Spleen (tissue), 11 donors: ENCODE measurements around the gene EMC1. TPM values are rescaled to one million over a fixed set of nuclear protein-coding genes. Genes with fewer than 3 reads are reported as not detected.

ENCODE experiments used
- DNase-seq: peaks from one replicate; pipeline ENCODE4 v3.0.0-alpha.2; 2020
- H3K27ac ChIP-seq, 8 donors: fragments of 200-600 bp; sonication (generic) in 7 of 8; 1 replicate in 4 of 8; 2 replicates in 4 of 8; pipeline versions ENCODE4 v1.5.0 to v1.8.0; 2016 to 2021; ENCODE audit warnings: inconsistent platforms in 4 of 8, mild to moderate bottlenecking in 4 of 8, moderate library complexity in 1 of 8
- H3K27me3 ChIP-seq, 7 donors: fragments of 200-600 bp; sonication (generic) in 6 of 7; replicated peaks in 1 of 7; 1 replicate in 4 of 7; 2 replicates in 3 of 7; pipeline versions ENCODE4 v1.5.0 to v1.8.0; 2016 to 2021; ENCODE audit warnings: inconsistent platforms in 3 of 7, mild to moderate bottlenecking in 1 of 7
- H3K36me3 ChIP-seq, 6 donors: fragments of 200-600 bp; sonication (generic) in 5 of 6; 1 replicate in 4 of 6; 2 replicates in 2 of 6; pipeline versions ENCODE4 v1.5.0 to v1.8.0; 2016 to 2021; ENCODE audit warnings: inconsistent platforms in 2 of 6
- H3K4me1 ChIP-seq, 6 donors: fragments of 200-600 bp; sonication (generic) in 5 of 6; 1 replicate in 3 of 6; 2 replicates in 3 of 6; pipeline versions ENCODE4 v1.5.0 to v1.8.0; 2016 to 2021; ENCODE audit warnings: inconsistent platforms in 3 of 6
- H3K4me3 ChIP-seq, 8 donors: fragments of 200-600 bp; sonication (generic) in 7 of 8; 1 replicate in 4 of 8; 2 replicates in 4 of 8; pipeline versions ENCODE4 v1.5.0 to v1.8.0; 2016 to 2021; ENCODE audit warnings: inconsistent platforms in 4 of 8, mild to moderate bottlenecking in 4 of 8, moderate library complexity in 2 of 8
- H3K9me3 ChIP-seq, 8 donors: fragments of 200-600 bp; sonication (generic) in 7 of 8; 1 replicate in 4 of 8; 2 replicates in 4 of 8; pipeline versions ENCODE4 v1.5.0 to v1.8.0; 2016 to 2021; ENCODE audit warnings: inconsistent platforms in 4 of 8
- POLR2A ChIP-seq, 3 donors: fragments of 450-650 bp; IDR thresholded peaks; one replicate each; pipeline ENCODE4 v1.5.1; 2017; ENCODE audit warnings: antibody characterized with exemption in 3 of 3, mild to moderate bottlenecking in 1 of 3
- POLR2AphosphoS5 ChIP-seq, 3 donors: sonication (generic); formaldehyde crosslinking; IDR thresholded peaks; one replicate each; pipeline ENCODE4 v1.5.1; 2017; ENCODE audit warnings: antibody characterized with exemption in 3 of 3
- WGBS, 5 donors: extraction: QIAGEN DNeasy Blood & Tissue Kit in 3 of 5; methylation state at CpG; one replicate each; pipeline versions ENCODE4 v1.1.5 to v1.1.7; 2013 to 2018; 5-methylcytosine and 5-hydroxymethylcytosine counted together
- intact Hi-C: fragments of 100-400 bp; cut with DNase I; formaldehyde crosslinking; loops from one replicate; pipeline ENCODE4 v1.15.0; 2023; ENCODE audit warnings: low total_unique reads
- polyA plus RNA-seq, 3 donors: library from polyadenylated mRNA; stranded (reverse); fragments of 200-250 nt; gene quantifications; one replicate each; pipeline ENCODE4 v1.2.1, GENCODE V29; 2013
- total RNA-seq, 7 donors: library from RNA; depleted of rRNA in 3 of 7; stranded (reverse); fragments of >200 nt in 3 of 7; fragmentation: NEBNext Ultra II Directional in 4 of 7; extraction: Animal tissue kit (Norgen Biotek cat#: 25700) in 4 of 7; gene quantifications; one replicate each; pipeline versions ENCODE4 v1.1.0 to v1.2.1, GENCODE V29; 2016 to 2021
- TF ChIP-seq, protein P1 (sequence below), 11 experiments: fragments of 200-600 bp in 7 of 11; fragments of 450-650 bp in 4 of 11; sonication (generic) in 4 of 11; IDR thresholded peaks in 8 of 11; conservative IDR thresholded peaks in 3 of 11; 1 replicate in 7 of 11; 2 replicates in 4 of 11; pipeline versions ENCODE4 v1.4.0 to v1.8.0; 2016 to 2021; ENCODE audit warnings: antibody characterized with exemption in 11 of 11, inconsistent platforms in 4 of 11, mild to moderate bottlenecking in 1 of 11
- donor health status: healthy with polysubstance abuse.
- donor health status: DM: no; HTN: no; CAD: no; lungs with moderate emphysema.
- donor health status: DM: no; HTN: no; CAD: no.
- donor health status: Bipolar disorder and iron deficiency.
- donor health status: healthy.
- donor health status: DM: no; HTN: no; CAD: no.
- donor health status: DM: yes; HTN: yes; CAD: no.

The EMC1 gene
- total and polyA plus RNA-seq, 10 donors, result 5.1 to 45.6 (median 28.6) TPM

DNA sequence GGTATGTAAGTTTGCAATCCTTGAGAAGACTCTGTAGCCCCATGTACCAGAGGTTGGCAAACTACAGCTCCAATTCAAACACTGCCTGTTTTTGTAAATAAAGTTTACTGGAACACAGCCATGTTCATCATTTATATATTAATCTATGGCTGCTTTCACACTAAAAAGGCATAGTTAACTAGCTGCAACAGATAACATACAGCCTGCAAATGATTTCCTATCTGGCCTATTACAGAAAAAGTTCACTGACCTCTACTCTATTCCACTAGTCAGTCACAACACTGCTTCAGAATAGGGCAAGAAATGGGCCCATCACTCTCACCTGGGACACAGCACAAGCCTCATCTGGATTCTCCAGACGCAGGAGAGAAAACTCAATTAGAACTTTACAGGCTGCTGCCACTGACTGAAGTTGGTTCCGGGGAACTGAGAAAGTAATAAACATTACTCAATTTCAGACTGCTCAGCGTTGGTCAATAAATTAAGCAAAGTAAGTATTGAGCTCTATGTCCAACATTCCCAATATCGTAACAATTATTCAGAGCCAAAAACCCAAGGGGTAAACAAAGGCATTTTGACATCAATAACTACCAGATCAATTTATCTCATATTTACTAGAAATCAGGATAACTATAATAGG is 51.9 kb downstream of the EMC1 start:
- Histone ChIP-seq H3K27ac (no peak overlapping the region), H3K4me3 (no peak overlapping the region), H3K27me3 (no peaks in the 10 kb centered on the region), H3K36me3 (peaks cover 22 to 85% (median 62%) of the 10 kb centered on the region in 6 donors), H3K9me3 (no peaks in the 10 kb centered on the region), H3K4me1 (peaks cover 0 to 41% (median 17%) of the 10 kb centered on the region in 6 donors)
- WGBS, 5 donors, result 90 to 97% (median 95%) methylated on average over 4 of the region's 4 CpGs
- intact Hi-C loops, result no loop called here
- no peak for DNase-seq
- TF ChIP-seq POLR2A (IDR thresholded peaks at IDR 0.05), result no peak
- TF ChIP-seq, protein P1, sequence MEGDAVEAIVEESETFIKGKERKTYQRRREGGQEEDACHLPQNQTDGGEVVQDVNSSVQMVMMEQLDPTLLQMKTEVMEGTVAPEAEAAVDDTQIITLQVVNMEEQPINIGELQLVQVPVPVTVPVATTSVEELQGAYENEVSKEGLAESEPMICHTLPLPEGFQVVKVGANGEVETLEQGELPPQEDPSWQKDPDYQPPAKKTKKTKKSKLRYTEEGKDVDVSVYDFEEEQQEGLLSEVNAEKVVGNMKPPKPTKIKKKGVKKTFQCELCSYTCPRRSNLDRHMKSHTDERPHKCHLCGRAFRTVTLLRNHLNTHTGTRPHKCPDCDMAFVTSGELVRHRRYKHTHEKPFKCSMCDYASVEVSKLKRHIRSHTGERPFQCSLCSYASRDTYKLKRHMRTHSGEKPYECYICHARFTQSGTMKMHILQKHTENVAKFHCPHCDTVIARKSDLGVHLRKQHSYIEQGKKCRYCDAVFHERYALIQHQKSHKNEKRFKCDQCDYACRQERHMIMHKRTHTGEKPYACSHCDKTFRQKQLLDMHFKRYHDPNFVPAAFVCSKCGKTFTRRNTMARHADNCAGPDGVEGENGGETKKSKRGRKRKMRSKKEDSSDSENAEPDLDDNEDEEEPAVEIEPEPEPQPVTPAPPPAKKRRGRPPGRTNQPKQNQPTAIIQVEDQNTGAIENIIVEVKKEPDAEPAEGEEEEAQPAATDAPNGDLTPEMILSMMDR (IDR thresholded peaks at IDR 0.05 in 8 of 11, conservative IDR thresholded peaks at IDR 0.05 in 3 of 11), result no peak
- TF ChIP-seq POLR2AphosphoS5 (IDR thresholded peaks at IDR 0.05), result no peak

DNA sequence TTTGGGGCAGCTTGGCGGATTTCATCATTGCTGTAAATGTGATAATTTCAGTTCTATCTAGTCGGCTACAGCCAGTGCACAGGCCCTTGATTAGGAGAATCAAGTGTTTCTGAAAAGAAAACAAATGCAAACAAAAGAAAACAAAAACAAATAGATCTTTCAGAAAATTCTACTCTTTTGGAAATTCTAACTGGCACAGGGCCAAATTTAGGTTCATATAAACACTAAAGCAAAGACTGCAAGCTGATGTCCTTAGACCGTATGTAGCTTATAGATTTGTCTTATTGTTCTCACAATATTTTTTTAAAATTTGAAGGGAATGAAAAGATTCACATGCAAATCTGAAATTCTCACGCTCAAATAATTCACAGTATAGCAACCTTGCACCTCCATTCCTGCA is 52.5 kb downstream of the EMC1 start:
- Histone ChIP-seq H3K27ac (no peak overlapping the region), H3K27me3 (no peaks in the 10 kb centered on the region), H3K4me1 (peaks cover 0 to 34% (median 12%) of the 10 kb centered on the region in 6 donors), H3K9me3 (no peaks in the 10 kb centered on the region), H3K4me3 (no peak overlapping the region), H3K36me3 (peaks cover 22 to 92% (median 68%) of the 10 kb centered on the region in 6 donors)
- DNase-seq, result no peak
- intact Hi-C loops, result no loop called here
- WGBS, 5 donors, result 91 to 96% (median 93%) methylated on average over 4 of the region's 4 CpGs
- TF ChIP-seq POLR2AphosphoS5 (IDR thresholded peaks at IDR 0.05), result no peak
- TF ChIP-seq, protein P1 (IDR thresholded peaks at IDR 0.05 in 8 of 11, conservative IDR thresholded peaks at IDR 0.05 in 3 of 11), result no peak
- no peak for TF ChIP-seq POLR2A (IDR thresholded peaks at IDR 0.05)

DNA sequence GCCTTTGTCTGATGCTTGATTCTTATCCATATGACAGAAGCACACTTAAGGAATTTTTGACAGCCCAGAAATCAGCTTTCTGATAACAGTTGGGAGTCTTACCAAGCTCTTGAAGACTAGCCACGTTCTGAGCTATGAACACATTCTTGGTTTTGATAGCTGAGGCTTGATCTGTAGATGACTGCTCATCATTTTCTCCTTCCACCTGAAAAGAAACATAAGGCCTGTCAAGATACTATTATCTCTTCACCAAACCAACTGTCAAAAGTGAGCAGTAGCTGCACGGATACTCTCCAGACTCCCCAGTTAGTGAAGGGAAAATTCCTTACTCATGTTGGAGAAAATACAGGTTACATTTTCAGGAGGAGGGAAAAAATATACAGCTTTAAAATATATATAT is 53.5 kb downstream of the EMC1 start:
- Histone ChIP-seq H3K9me3 (no peaks in the 10 kb centered on the region), H3K36me3 (peaks cover 22 to 95% (median 78%) of the 10 kb centered on the region in 6 donors), H3K27me3 (no peaks in the 10 kb centered on the region), H3K4me3 (no peak overlapping the region), H3K4me1 (peaks cover 0 to 25% (median 7%) of the 10 kb centered on the region in 6 donors), H3K27ac (no peak overlapping the region)
- no peak for TF ChIP-seq POLR2AphosphoS5 (IDR thresholded peaks at IDR 0.05)
- TF ChIP-seq POLR2A (IDR thresholded peaks at IDR 0.05), result no peak
- TF ChIP-seq, protein P1 (IDR thresholded peaks at IDR 0.05 in 8 of 11, conservative IDR thresholded peaks at IDR 0.05 in 3 of 11), result no peak
- DNase-seq, result no peak
- intact Hi-C loops, result no loop called here
- 88 to 99% (median 93%) methylated on average over 2 of the region's 2 CpGs for WGBS, 5 donors

DNA sequence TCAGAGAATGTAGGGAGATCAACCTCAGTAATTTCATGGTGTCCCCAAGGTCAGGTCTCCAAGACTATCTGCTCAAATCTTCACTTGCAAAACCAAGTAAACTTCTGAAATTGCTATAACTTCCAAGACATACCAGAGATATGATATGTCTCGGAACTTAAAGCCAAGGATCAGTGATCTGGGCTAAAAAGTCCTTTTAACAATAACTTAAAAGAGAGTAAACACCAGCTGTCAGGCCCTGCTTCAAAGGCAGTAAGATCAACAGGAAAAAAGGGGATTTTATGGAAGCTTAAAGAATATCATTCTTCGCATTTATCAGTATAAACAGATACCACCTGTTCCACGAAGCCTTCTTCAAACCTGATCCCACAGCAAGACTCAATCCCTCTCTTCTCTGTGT is 55.0 kb downstream of the EMC1 start:
- Histone ChIP-seq H3K36me3 (peaks cover 22 to 100% (median 90%) of the 10 kb centered on the region in 6 donors), H3K9me3 (no peaks in the 10 kb centered on the region), H3K27me3 (no peaks in the 10 kb centered on the region), H3K4me3 (no peak overlapping the region), H3K27ac (no peak overlapping the region), H3K4me1 (peaks cover 0 to 9% (median 0%) of the 10 kb centered on the region in 6 donors)
- TF ChIP-seq POLR2AphosphoS5 (IDR thresholded peaks at IDR 0.05) (no peak), POLR2A (IDR thresholded peaks at IDR 0.05) (no peak)
- TF ChIP-seq, protein P1 (IDR thresholded peaks at IDR 0.05 in 8 of 11, conservative IDR thresholded peaks at IDR 0.05 in 3 of 11), result no peak
- intact Hi-C loops, result no loop called here
- DNase-seq, result no peak
- WGBS, 5 donors, result 62 to 97% (median 95%) methylated on average over 3 of the region's 3 CpGs
